Fibroblast of lung (primary cell): ENCODE results near the gene GABRG3.

ENCODE experiments used
- EZH2 ChIP-seq: IDR thresholded peaks from 2 replicates; pipeline ENCODE4 v1.5.1; 2012; ENCODE audit warnings: low read length, control low read depth, mild to moderate bottlenecking; ENCODE audit errors: missing control alignments
- TF ChIP-seq, protein P1 (sequence below), 2 donors: IDR thresholded peaks in 1 of 2; conservative IDR thresholded peaks in 1 of 2; 1 replicate in 1 of 2; 2 replicates in 1 of 2; pipeline ENCODE4 v1.5.1; 2011 to 2012; ENCODE audit warnings: low read length in 2 of 2, control low read depth in 1 of 2, inconsistent platforms in 1 of 2, low read depth in 1 of 2, mild to moderate bottlenecking in 1 of 2

- TF ChIP-seq, protein P1, sequence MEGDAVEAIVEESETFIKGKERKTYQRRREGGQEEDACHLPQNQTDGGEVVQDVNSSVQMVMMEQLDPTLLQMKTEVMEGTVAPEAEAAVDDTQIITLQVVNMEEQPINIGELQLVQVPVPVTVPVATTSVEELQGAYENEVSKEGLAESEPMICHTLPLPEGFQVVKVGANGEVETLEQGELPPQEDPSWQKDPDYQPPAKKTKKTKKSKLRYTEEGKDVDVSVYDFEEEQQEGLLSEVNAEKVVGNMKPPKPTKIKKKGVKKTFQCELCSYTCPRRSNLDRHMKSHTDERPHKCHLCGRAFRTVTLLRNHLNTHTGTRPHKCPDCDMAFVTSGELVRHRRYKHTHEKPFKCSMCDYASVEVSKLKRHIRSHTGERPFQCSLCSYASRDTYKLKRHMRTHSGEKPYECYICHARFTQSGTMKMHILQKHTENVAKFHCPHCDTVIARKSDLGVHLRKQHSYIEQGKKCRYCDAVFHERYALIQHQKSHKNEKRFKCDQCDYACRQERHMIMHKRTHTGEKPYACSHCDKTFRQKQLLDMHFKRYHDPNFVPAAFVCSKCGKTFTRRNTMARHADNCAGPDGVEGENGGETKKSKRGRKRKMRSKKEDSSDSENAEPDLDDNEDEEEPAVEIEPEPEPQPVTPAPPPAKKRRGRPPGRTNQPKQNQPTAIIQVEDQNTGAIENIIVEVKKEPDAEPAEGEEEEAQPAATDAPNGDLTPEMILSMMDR (conservative IDR thresholded peaks at IDR 0.05 in 1 of 2, IDR thresholded peaks at IDR 0.05 in 1 of 2; ENCODE audit: low read depth in 1 of 2, low read length in 2 of 2), result no peak
- no peak for TF ChIP-seq EZH2
These were observed 561.4 kb downstream of the GABRG3 start for GRCh38 chr15:27532358-27532757.
